Neural cell (in vitro differentiated cells): ENCODE measurements around the gene CDK5R1. TPM values are rescaled to one million over a fixed set of nuclear protein-coding genes. Genes with fewer than 3 reads are reported as not detected.

ENCODE experiments used
- H2AFZ ChIP-seq: fragments of 200-600, 300-800 bp; sonication (generic), shearing (Covaris generic); 2 replicates; pipeline ENCODE4 v1.6.0; 2014; ENCODE audit warnings: low read depth, mild to moderate bottlenecking, antibody characterized with exemption, low read length, moderate library complexity
- H3F3A ChIP-seq: fragments of 200-600 bp; shearing (Covaris generic); 2 replicates; pipeline ENCODE4 v1.6.1; 2016; ENCODE audit warnings: mild to moderate bottlenecking, moderate library complexity, mixed read lengths, antibody characterized with exemption, low read length; ENCODE audit not compliant: insufficient read depth, poor library complexity, severe bottlenecking
- H3K27ac ChIP-seq: fragments of 200-600, 300-800 bp; sonication (generic), shearing (Covaris generic); 2 replicates; pipeline ENCODE4 v1.5.1; 2014; ENCODE audit warnings: mild to moderate bottlenecking, low read length, moderate library complexity
- H3K27me3 ChIP-seq: fragments of 300-800, 200-600 bp; sonication (generic), shearing (Covaris generic); 2 replicates; pipeline ENCODE4 v1.6.0; 2014; ENCODE audit warnings: mild to moderate bottlenecking, low read depth, low read length, moderate library complexity; ENCODE audit not compliant: insufficient read depth
- H3K36me3 ChIP-seq: fragments of 300-800, 200-600 bp; sonication (generic), shearing (Covaris generic); 2 replicates; pipeline ENCODE4 v1.5.1; 2014; ENCODE audit warnings: mild to moderate bottlenecking, antibody characterized with exemption, low read length, moderate library complexity; ENCODE audit not compliant: insufficient read depth
- H3K4me2 ChIP-seq: fragments of 300-800, 200-600 bp; sonication (generic), shearing (Covaris generic); 2 replicates; pipeline ENCODE4 v1.6.0; 2014; ENCODE audit warnings: mild to moderate bottlenecking, low read length
- H3K4me3 ChIP-seq: fragments of 300-800, 200-600 bp; sonication (generic), shearing (Covaris generic); 2 replicates; pipeline ENCODE4 v1.5.1; 2014; ENCODE audit warnings: mild to moderate bottlenecking, low read length, moderate library complexity
- H3K79me2 ChIP-seq: fragments of 200-600 bp; shearing (Covaris generic); replicated peaks from 2 replicates; pipeline ENCODE4 v1.6.0; 2014; ENCODE audit warnings: mild to moderate bottlenecking, low read length, moderate library complexity; ENCODE audit not compliant: insufficient read depth
- H3K9ac ChIP-seq: fragments of 300-800, 200-600 bp; sonication (generic), shearing (Covaris generic); 2 replicates; pipeline ENCODE4 v1.6.1; 2016; ENCODE audit warnings: mild to moderate bottlenecking, low read length, mixed read lengths
- H3K9me2 ChIP-seq: fragments of 200-600 bp; shearing (Covaris generic); 2 replicates; pipeline ENCODE4 v1.6.1; 2016; ENCODE audit warnings: mild to moderate bottlenecking, low read length, mixed read lengths; ENCODE audit not compliant: insufficient read depth
- H3K9me3 ChIP-seq: fragments of 200-600, 300-800 bp; sonication (generic), shearing (Covaris generic); 2 replicates; pipeline ENCODE4 v1.6.1; 2016; ENCODE audit warnings: mild to moderate bottlenecking, mixed run types, low read length, moderate library complexity, mixed read lengths
- H4K20me1 ChIP-seq: fragments of 200-600 bp; shearing (Covaris generic); 2 replicates; pipeline ENCODE4 v1.6.1; 2016; ENCODE audit warnings: mild to moderate bottlenecking, mixed run types; ENCODE audit not compliant: insufficient read depth
- EP300 ChIP-seq: fragments of 450-650 bp; conservative IDR thresholded peaks from 2 replicates; pipeline ENCODE4 v1.6.1; 2014; ENCODE audit warnings: antibody characterized with exemption, mild to moderate bottlenecking, moderate library complexity; ENCODE audit not compliant: poor library complexity, severe bottlenecking
- EZH2 ChIP-seq: fragments of 200-600, 300-800 bp; shearing (Covaris generic), sonication (generic); IDR thresholded peaks from 2 replicates; pipeline ENCODE4 v1.6.1; 2014; ENCODE audit warnings: antibody characterized with exemption, low read length, borderline replicate concordance, mild to moderate bottlenecking; ENCODE audit not compliant: insufficient read depth, poor library complexity, severe bottlenecking
- MXI1 ChIP-seq: fragments of 450-650 bp; conservative IDR thresholded peaks from 2 replicates; pipeline ENCODE4 v1.6.1; 2014; ENCODE audit warnings: antibody characterized with exemption, mild to moderate bottlenecking; ENCODE audit not compliant: poor library complexity, severe bottlenecking
- POLR2AphosphoS5 ChIP-seq: IDR thresholded peaks from 2 replicates; pipeline ENCODE4 v1.6.1; 2012
- RAD21 ChIP-seq: fragments of 450-650 bp; conservative IDR thresholded peaks from 2 replicates; pipeline ENCODE4 v1.6.1; 2014; ENCODE audit warnings: antibody characterized with exemption, mild to moderate bottlenecking, moderate library complexity
- REST ChIP-seq: IDR thresholded peaks from 2 replicates; pipeline ENCODE4 v1.6.1; 2012; ENCODE audit warnings: borderline replicate concordance
- SMC3 ChIP-seq: fragments of 450-650 bp; conservative IDR thresholded peaks from 2 replicates; pipeline ENCODE4 v1.6.1; 2014; ENCODE audit warnings: antibody characterized with exemption, mild to moderate bottlenecking, moderate library complexity; ENCODE audit not compliant: poor library complexity
- TAF1 ChIP-seq: IDR thresholded peaks from 2 replicates; pipeline ENCODE4 v1.6.1; 2012; ENCODE audit warnings: low read depth
- polyA plus RNA-seq: library from polyadenylated mRNA; depleted of rRNA; stranded (reverse); fragments of >200 nt; gene quantifications from 2 replicates; pipeline ENCODE4 v1.2.3, GENCODE V29; 2014
- TF ChIP-seq, protein P1 (sequence below): fragments of 450-650 bp; IDR thresholded peaks from 2 replicates; pipeline ENCODE4 v1.5.1; 2014; ENCODE audit warnings: antibody characterized with exemption, mild to moderate bottlenecking, moderate library complexity; ENCODE audit not compliant: poor library complexity, severe bottlenecking

CDK5R1 gene
- polyA plus RNA-seq, 1 donor from 2014 or later = 199 TPM

DNA sequence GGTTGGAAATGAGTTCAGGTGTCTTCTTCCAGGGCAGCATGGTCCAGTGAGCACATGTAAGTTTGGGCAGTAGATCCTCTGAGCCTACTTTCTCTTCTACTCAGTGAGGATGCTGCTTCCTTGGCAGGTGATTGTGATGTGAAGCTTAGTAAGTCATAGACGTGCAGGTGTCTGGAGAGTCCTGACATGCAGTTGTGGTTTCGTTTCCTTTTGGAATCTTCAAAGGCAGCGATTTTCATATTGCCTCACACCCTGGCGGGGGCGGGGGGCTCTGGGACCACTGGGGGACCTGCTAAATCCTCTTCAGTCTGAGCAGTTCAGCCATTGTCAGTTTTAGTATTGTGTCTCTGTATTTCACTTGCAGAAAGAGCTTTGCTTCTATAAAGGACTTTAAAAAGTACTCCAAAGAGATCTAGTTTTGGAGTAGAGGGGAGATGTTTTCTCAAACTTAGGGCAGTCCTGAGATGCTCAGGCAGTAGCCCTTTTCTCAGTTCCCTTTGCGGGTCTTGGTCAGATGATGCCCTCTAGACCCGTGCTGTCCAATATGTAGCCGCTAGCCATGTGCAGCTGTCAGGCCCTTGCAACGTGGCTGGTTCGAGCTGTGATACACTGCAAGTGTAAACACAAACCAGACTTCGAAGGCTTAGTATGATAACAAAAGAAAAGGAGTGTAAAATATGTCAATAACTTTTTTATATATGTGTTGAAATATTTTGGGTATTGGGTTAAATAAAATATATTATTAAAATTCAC, 4.0 kb upstream of the CDK5R1 start:
- peaks cover 17% of the 10 kb centered on the region for H3K36me3 ChIP-seq
- H3K4me3 ChIP-seq = no peak overlapping the region
- H3F3A ChIP-seq = peaks cover 3% of the 10 kb centered on the region
- no peaks in the 10 kb centered on the region for H4K20me1 ChIP-seq
- peak overlapping the region; percentile 63 for H3K9ac ChIP-seq
- H3K9me2 ChIP-seq = no peaks in the 10 kb centered on the region
- no peak overlapping the region for H3K4me2 ChIP-seq
- peaks cover 3% of the 10 kb centered on the region for H3K79me2 ChIP-seq
- peak overlapping the region; percentile 89 for H3K27ac ChIP-seq
- no peak overlapping the region for H2AFZ ChIP-seq
- H3K27me3 ChIP-seq = no peaks in the 10 kb centered on the region
- H3K9me3 ChIP-seq = no peaks in the 10 kb centered on the region
- TF ChIP-seq EZH2 = no peak
- no peak for TF ChIP-seq REST
- TF ChIP-seq, protein P1, sequence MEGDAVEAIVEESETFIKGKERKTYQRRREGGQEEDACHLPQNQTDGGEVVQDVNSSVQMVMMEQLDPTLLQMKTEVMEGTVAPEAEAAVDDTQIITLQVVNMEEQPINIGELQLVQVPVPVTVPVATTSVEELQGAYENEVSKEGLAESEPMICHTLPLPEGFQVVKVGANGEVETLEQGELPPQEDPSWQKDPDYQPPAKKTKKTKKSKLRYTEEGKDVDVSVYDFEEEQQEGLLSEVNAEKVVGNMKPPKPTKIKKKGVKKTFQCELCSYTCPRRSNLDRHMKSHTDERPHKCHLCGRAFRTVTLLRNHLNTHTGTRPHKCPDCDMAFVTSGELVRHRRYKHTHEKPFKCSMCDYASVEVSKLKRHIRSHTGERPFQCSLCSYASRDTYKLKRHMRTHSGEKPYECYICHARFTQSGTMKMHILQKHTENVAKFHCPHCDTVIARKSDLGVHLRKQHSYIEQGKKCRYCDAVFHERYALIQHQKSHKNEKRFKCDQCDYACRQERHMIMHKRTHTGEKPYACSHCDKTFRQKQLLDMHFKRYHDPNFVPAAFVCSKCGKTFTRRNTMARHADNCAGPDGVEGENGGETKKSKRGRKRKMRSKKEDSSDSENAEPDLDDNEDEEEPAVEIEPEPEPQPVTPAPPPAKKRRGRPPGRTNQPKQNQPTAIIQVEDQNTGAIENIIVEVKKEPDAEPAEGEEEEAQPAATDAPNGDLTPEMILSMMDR = no peak
- no peak for TF ChIP-seq EP300
- no peak for TF ChIP-seq SMC3
- no peak for TF ChIP-seq RAD21
- TF ChIP-seq POLR2AphosphoS5 = no peak
- TF ChIP-seq MXI1 = no peak
- no peak for TF ChIP-seq TAF1

DNA sequence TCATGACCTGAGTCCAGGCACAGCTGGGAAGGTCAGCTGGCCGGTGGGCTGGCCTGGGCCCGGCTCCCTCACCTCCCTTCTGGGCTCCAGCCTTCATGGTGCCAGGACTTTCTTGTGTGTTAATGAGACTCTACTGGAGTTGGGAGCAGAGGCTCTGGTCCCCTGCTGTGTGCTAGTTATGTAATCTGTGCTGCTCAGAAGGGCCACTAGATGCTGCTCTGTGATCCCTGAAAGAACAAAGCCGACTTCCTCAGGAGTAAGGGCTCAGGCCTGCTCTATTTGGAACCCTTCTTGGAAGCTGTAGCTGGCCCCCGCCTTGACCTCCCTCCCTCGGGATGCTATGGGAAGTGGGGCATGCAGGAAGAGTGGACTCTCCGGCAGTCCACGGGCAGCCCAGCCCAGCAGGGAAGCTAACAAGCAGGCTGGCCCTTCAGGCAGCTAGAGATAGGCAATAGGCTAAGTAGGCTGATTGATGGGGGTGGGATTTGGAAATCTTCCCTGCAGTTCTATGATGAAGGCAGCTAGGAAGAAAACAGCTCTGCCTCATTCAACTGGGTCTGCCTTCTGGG, 3.3 kb upstream of the CDK5R1 start:
- TF ChIP-seq REST = peak; percentile 86
- no peak for TF ChIP-seq TAF1
- TF ChIP-seq EP300 = peak; percentile 61
- TF ChIP-seq EZH2 = no peak
- peak; percentile 99 for TF ChIP-seq RAD21
- TF ChIP-seq POLR2AphosphoS5 = peak; percentile 43
- TF ChIP-seq, protein P1 = peak; percentile 98
- peak; percentile 99 for TF ChIP-seq SMC3
- TF ChIP-seq MXI1 = peak; percentile 32
- H3K9me2 ChIP-seq = no peaks in the 10 kb centered on the region
- no peaks in the 10 kb centered on the region for H3K27me3 ChIP-seq
- no peaks in the 10 kb centered on the region for H3K9me3 ChIP-seq
- H3K4me3 ChIP-seq = peak overlapping the region; percentile 26
- H3K36me3 ChIP-seq = peaks cover 16% of the 10 kb centered on the region
- no peak overlapping the region for H3K4me2 ChIP-seq
- peak overlapping the region; percentile 7 for H2AFZ ChIP-seq
- no peaks in the 10 kb centered on the region for H4K20me1 ChIP-seq
- peaks cover 11% of the 10 kb centered on the region for H3K79me2 ChIP-seq
- H3F3A ChIP-seq = peaks cover 3% of the 10 kb centered on the region
- peak overlapping the region; percentile 63 for H3K9ac ChIP-seq
- H3K27ac ChIP-seq = peak overlapping the region; percentile 89
